ENCODE data around the gene ITGB2.

- TF ChIP-seq CTCF (IDR thresholded peaks at IDR 0.05) (no peak), POLR2A (IDR thresholded peaks at IDR 0.05) (no peak)
Measured at GRCh38 chr21:44858791-44859190, 61.9 kb downstream of the ITGB2 start.
